ENCODE measurements around the gene ARNT2.

Gene ARNT2

GRCh38 chr15:80442728-80443403, 38.7 kb downstream of the ARNT2 start:
- DNase-seq (ENCODE audit: low spot score), result no peak

- DNase-seq (ENCODE audit: low spot score), result no peak
Observed at GRCh38 chr15:80444680-80445251, 40.6 kb downstream of the ARNT2 start.

GRCh38 chr15:80445300-80446041, 41.3 kb downstream of the ARNT2 start:
- no peak for DNase-seq (ENCODE audit: low spot score)

GRCh38 chr15:80447077-80447476, 42.9 kb downstream of the ARNT2 start:
- DNase-seq (ENCODE audit: low spot score), result no peak

GRCh38 chr15:80449825-80450224, 45.6 kb downstream of the ARNT2 start:
- no peak for DNase-seq (ENCODE audit: low spot score)

- DNase-seq (ENCODE audit: low spot score), result no peak
Observed at GRCh38 chr15:80450811-80451321, 46.7 kb downstream of the ARNT2 start.

GRCh38 chr15:80452166-80452565, 48.0 kb downstream of the ARNT2 start:
- no peak for DNase-seq (ENCODE audit: low spot score)

- no peak for DNase-seq (ENCODE audit: low spot score)
Observed at GRCh38 chr15:80455051-80455648, 51.0 kb downstream of the ARNT2 start.

GRCh38 chr15:80455668-80456442, 51.7 kb downstream of the ARNT2 start:
- DNase-seq (ENCODE audit: low spot score), result peak; percentile 37

GRCh38 chr15:80456517-80457492, 52.6 kb downstream of the ARNT2 start:
- DNase-seq (ENCODE audit: low spot score), result no peak

- no peak for DNase-seq (ENCODE audit: low spot score)
Observed at GRCh38 chr15:80457896-80458295, 53.7 kb downstream of the ARNT2 start.

GRCh38 chr15:80458580-80458979, 54.4 kb downstream of the ARNT2 start:
- no peak for DNase-seq (ENCODE audit: low spot score)

- DNase-seq (ENCODE audit: low spot score), result no peak
Observed at GRCh38 chr15:80459380-80459779, 55.2 kb downstream of the ARNT2 start.

- DNase-seq (ENCODE audit: low spot score), result no peak
Observed at GRCh38 chr15:80459818-80460217, 55.6 kb downstream of the ARNT2 start.

GRCh38 chr15:80461356-80462095, 57.3 kb downstream of the ARNT2 start:
- no peak for DNase-seq (ENCODE audit: low spot score)

GRCh38 chr15:80462111-80462510, 57.9 kb downstream of the ARNT2 start:
- no peak for DNase-seq (ENCODE audit: low spot score)

GRCh38 chr15:80462836-80463512, 58.8 kb downstream of the ARNT2 start:
- DNase-seq (ENCODE audit: low spot score), result no peak

GRCh38 chr15:80464951-80465625, 60.9 kb downstream of the ARNT2 start:
- DNase-seq (ENCODE audit: low spot score), result no peak

GRCh38 chr15:80465626-80466005, 61.4 kb downstream of the ARNT2 start:
- DNase-seq (ENCODE audit: low spot score), result no peak

Data from hematopoietic multipotent progenitor cell treated with erythropoietin and hydrocortisone succinate and interleukin-3 and kit ligand, for 17 days (in vitro differentiated cells).